Thymus (tissue), 11 donors: Measurements from ENCODE around the gene OSMR. TPM values are rescaled to one million over a fixed set of nuclear protein-coding genes. Genes with fewer than 3 reads are reported as not detected.
A peak's percentile ranks its signal among the peaks of the same experiment; 100 is the strongest.

Source experiments
- DNase-seq, 9 donors: peaks; one replicate each; pipeline ENCODE4 v3.0.0-alpha.2; 2013; ENCODE audit warnings: low spot score in 9 of 9, low read depth in 6 of 9, missing footprints in 1 of 9
- H3K27ac ChIP-seq, 2 donors: one replicate each; pipeline ENCODE4 v1.5.1; 2013; ENCODE audit warnings: control low read depth in 1 of 2, low read depth in 1 of 2, low read length in 1 of 2, mild to moderate bottlenecking in 1 of 2, moderate library complexity in 1 of 2
- H3K27me3 ChIP-seq, 2 donors: one replicate each; pipeline ENCODE4 v1.5.1; 2013; ENCODE audit warnings: low read length in 1 of 2; ENCODE audit not compliant: control insufficient read depth in 2 of 2, insufficient read depth in 1 of 2
- H3K36me3 ChIP-seq, 2 donors: one replicate each; pipeline ENCODE4 v1.5.1; 2013; ENCODE audit warnings: low read length in 1 of 2, mild to moderate bottlenecking in 1 of 2, moderate library complexity in 1 of 2; ENCODE audit not compliant: control insufficient read depth in 2 of 2, insufficient read depth in 2 of 2
- H3K4me1 ChIP-seq, 2 donors: one replicate each; pipeline ENCODE4 v1.5.1; 2013; ENCODE audit warnings: low read length in 2 of 2; ENCODE audit not compliant: control insufficient read depth in 2 of 2, insufficient read depth in 2 of 2
- H3K4me3 ChIP-seq, 2 donors: one replicate each; pipeline ENCODE4 v1.5.1; 2013; ENCODE audit warnings: low read length in 2 of 2, control low read depth in 1 of 2, mild to moderate bottlenecking in 1 of 2
- H3K9me3 ChIP-seq, 2 donors: one replicate each; pipeline ENCODE4 v1.5.1; 2013; ENCODE audit warnings: low read length in 1 of 2, mild to moderate bottlenecking in 1 of 2; ENCODE audit not compliant: control insufficient read depth in 2 of 2, insufficient read depth in 1 of 2
- WGBS: extraction: QIAGEN DNeasy Blood & Tissue Kit; methylation state at CpG from one replicate; pipeline ENCODE4 v1.1.7; 2013; 5-methylcytosine and 5-hydroxymethylcytosine counted together
- polyA plus RNA-seq: library from polyadenylated mRNA; stranded (reverse); fragments of 200-250 nt; gene quantifications from one replicate; pipeline ENCODE4 v1.2.3, GENCODE V29; 2013
- total RNA-seq: library from RNA; stranded (reverse); fragments of 120-200 nt; gene quantifications from one replicate; pipeline ENCODE4 v1.2.4, GENCODE V29; 2013
- donor health status: healthy.

OSMR gene
- total and polyA plus RNA-seq, 2 donors: 7.6 to 32.0 TPM

GRCh38 chr5:38896760-38897159 is 50.9 kb downstream of the OSMR start:
- Histone ChIP-seq H3K27me3 (no peaks in the 10 kb centered on the region), H3K27ac (no peak overlapping the region), H3K4me3 (no peak overlapping the region), H3K36me3 (no peaks in the 10 kb centered on the region), H3K4me1 (no peaks in the 10 kb centered on the region), H3K9me3 (no peaks in the 10 kb centered on the region)
- WGBS: 95% methylated on average over 3 of the region's 3 CpGs
- no peak for DNase-seq

DNA sequence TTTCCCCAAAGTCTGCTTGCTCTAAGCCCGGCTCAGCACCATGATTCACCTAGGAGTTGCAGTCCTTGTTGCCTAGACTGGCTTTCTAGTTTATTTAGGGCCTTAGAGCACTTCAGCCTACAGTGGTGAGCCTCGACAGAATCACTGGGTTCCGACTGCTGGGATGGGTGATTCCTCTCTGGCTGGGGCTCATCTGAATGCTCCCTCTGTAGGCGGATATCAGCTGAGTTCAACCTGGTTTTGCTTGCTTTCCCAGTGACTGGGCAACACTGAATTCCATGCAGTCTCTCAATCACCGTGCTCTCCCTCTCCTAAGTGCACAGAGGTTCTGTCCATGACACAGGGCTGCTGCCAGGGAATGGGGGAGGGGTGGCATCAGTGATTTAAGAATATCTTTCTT is 54.1 kb downstream of the OSMR start:
- no peaks in the 10 kb centered on the region for H3K36me3 ChIP-seq
- no peaks in the 10 kb centered on the region for H3K4me1 ChIP-seq
- 87% methylated on average over 5 of the region's 5 CpGs for WGBS
- no peaks in the 10 kb centered on the region for H3K27me3 ChIP-seq
- no peak overlapping the region for H3K27ac ChIP-seq
- H3K9me3 ChIP-seq: peaks cover 0 to 4% of the 10 kb centered on the region in 2 donors
- H3K4me3 ChIP-seq: no peak overlapping the region
- DNase-seq: no peak

GRCh38 chr5:38905516-38905915 is 59.7 kb downstream of the OSMR start:
- peaks cover 0 to 4% of the 10 kb centered on the region in 2 donors for H3K9me3 ChIP-seq
- WGBS: 93% methylated on average over 4 of the region's 4 CpGs
- no peaks in the 10 kb centered on the region for H3K4me1 ChIP-seq
- H3K27me3 ChIP-seq: no peaks in the 10 kb centered on the region
- no peaks in the 10 kb centered on the region for H3K36me3 ChIP-seq
- no peak for DNase-seq
- no peak overlapping the region for H3K27ac ChIP-seq
- H3K4me3 ChIP-seq: no peak overlapping the region

DNA sequence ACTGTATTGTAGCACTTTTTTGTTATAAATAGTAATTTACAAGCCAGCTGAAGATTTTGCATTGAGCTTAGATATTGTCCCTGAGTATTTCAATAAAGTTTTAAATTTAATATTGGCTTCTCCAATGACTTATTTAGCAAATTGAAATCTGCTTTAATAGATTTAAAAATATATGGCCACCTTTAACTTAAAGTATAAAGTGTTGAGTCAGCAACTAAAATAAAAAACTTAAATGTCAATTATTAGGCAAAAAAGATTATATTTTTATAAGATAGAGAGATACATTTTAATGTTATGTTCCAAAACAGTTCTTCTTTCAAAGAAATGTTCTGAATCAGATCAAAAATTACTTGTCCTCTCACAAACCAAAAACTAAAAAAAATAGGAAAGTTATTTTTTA is 60.7 kb downstream of the OSMR start:
- Histone ChIP-seq H3K27me3 (no peaks in the 10 kb centered on the region), H3K9me3 (peaks cover 0 to 4% of the 10 kb centered on the region in 2 donors), H3K4me1 (no peaks in the 10 kb centered on the region), H3K27ac (no peak overlapping the region), H3K4me3 (no peak overlapping the region), H3K36me3 (no peaks in the 10 kb centered on the region)
- no peak for DNase-seq

- Histone ChIP-seq H3K27me3 (no peaks in the 10 kb centered on the region), H3K4me3 (no peak overlapping the region), H3K27ac (no peak overlapping the region), H3K4me1 (no peaks in the 10 kb centered on the region), H3K36me3 (no peaks in the 10 kb centered on the region), H3K9me3 (no peaks in the 10 kb centered on the region)
- DNase-seq: no peak
- WGBS: 99% methylated on average over 3 of the region's 3 CpGs
Measured at GRCh38 chr5:38911933-38912332, 66.1 kb downstream of the OSMR start.

DNA sequence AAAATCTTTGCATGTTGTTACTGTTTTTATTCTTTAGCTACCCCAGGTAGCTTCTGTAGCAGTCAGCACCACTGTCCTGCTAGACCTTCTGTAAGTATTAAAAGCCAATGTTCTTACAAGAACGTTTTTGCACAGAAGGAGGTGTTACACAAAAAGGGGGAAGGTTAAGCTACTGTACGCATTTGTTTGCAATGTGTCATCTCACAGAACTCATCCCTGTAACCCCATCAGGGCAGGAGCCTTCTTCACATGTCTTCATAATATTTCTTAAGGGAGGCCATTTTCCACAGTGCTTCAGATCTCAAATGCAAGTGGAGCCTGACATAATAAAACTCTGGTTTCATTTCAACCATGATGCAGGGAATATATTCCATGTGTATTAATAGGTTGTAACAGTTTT is 67.9 kb downstream of the OSMR start:
- Histone ChIP-seq H3K4me1 (no peaks in the 10 kb centered on the region), H3K4me3 (no peak overlapping the region), H3K27me3 (no peaks in the 10 kb centered on the region), H3K36me3 (no peaks in the 10 kb centered on the region), H3K27ac (no peak overlapping the region), H3K9me3 (no peaks in the 10 kb centered on the region)
- DNase-seq: no peak
- WGBS: 90% methylated on average over 2 of the region's 2 CpGs

- H3K36me3 ChIP-seq: no peaks in the 10 kb centered on the region
- 91% methylated on average over 7 of the region's 7 CpGs for WGBS
- no peak overlapping the region for H3K4me3 ChIP-seq
- no peak for DNase-seq
- H3K4me1 ChIP-seq: no peaks in the 10 kb centered on the region
- H3K27ac ChIP-seq: no peak overlapping the region
- H3K9me3 ChIP-seq: no peaks in the 10 kb centered on the region
- no peaks in the 10 kb centered on the region for H3K27me3 ChIP-seq
Measured at GRCh38 chr5:38916802-38917201, 71.0 kb downstream of the OSMR start.

DNA sequence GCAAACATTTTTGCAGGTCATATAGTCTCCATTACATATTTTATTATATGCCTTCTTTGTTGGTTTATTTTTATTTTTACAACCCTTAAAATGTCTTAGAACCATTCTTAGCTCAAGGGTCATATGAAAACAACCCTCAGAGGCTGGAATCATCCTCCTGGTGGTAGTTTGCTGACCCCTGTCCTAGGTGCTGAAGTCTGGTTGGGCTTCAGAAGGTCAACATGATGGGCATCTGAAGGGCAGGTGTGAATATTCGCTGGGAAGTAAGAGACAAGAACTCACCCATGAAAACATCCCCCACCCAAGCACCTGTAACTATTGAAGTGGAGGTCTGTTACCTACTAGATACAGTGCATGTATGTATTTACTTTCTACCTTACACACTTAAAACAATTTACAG is 75.4 kb downstream of the OSMR start:
- 74% methylated on average over 1 of the region's 1 CpG for WGBS
- Histone ChIP-seq H3K4me1 (no peaks in the 10 kb centered on the region), H3K27ac (no peak overlapping the region), H3K36me3 (no peaks in the 10 kb centered on the region), H3K27me3 (no peaks in the 10 kb centered on the region), H3K9me3 (no peaks in the 10 kb centered on the region), H3K4me3 (no peak overlapping the region)
- no peak for DNase-seq

GRCh38 chr5:38922199-38922598 is 76.4 kb downstream of the OSMR start:
- Histone ChIP-seq H3K4me3 (no peak overlapping the region), H3K9me3 (no peaks in the 10 kb centered on the region), H3K27me3 (no peaks in the 10 kb centered on the region), H3K27ac (no peak overlapping the region), H3K4me1 (no peaks in the 10 kb centered on the region), H3K36me3 (no peaks in the 10 kb centered on the region)
- WGBS: 0% methylated on average over 1 of the region's 1 CpG
- DNase-seq: peak in 8 of 9 donors; percentile 1 to 33 (median 7)
